SJSA1 (cell line): Measurements from ENCODE around the gene KRT73. TPM values are rescaled to one million over a fixed set of nuclear protein-coding genes. Genes with fewer than 3 reads are reported as not detected.
A peak's percentile ranks its signal among the peaks of the same experiment; 100 is the strongest.

ENCODE experiments used
- DNase-seq, 2 experiments: peaks; one replicate each; pipeline ENCODE4 v3.0.0-alpha.2; 2015 to 2020; ENCODE audit warnings: low spot score in 2 of 2, low read depth in 1 of 2
- H3K27ac ChIP-seq: fragments of 250-450 bp; sonication (Bioruptor Pico); 2 replicates; pipeline ENCODE4 v1.5.1; 2020; ENCODE audit warnings: mild to moderate bottlenecking, moderate library complexity
- H3K27me3 ChIP-seq: fragments of 250-450 bp; sonication (Bioruptor Pico); replicated peaks from 2 replicates; pipeline ENCODE4 v1.5.1; 2020; ENCODE audit warnings: mild to moderate bottlenecking, moderate library complexity
- H3K36me3 ChIP-seq: fragments of 250-450 bp; sonication (Bioruptor Pico); 2 replicates; pipeline ENCODE4 v1.5.1; 2020; ENCODE audit warnings: mild to moderate bottlenecking
- H3K4me1 ChIP-seq: fragments of 250-450 bp; sonication (Bioruptor Pico); replicated peaks from 2 replicates; pipeline ENCODE4 v1.6.1; 2021; ENCODE audit warnings: mild to moderate bottlenecking
- H3K4me3 ChIP-seq: fragments of 250-450 bp; sonication (Bioruptor Pico); 2 replicates; pipeline ENCODE4 v1.5.1; 2020; ENCODE audit warnings: mild to moderate bottlenecking
- H3K9me3 ChIP-seq: fragments of 250-450 bp; sonication (Bioruptor Pico); replicated peaks from 2 replicates; pipeline ENCODE4 v1.5.1; 2020; ENCODE audit warnings: mild to moderate bottlenecking
- total RNA-seq: library from RNA; depleted of rRNA; stranded (reverse); fragments of >200 nt; shearing (Covaris generic); gene quantifications from 2 replicates; pipeline ENCODE4 v1.2.3, GENCODE V29; 2014

The KRT73 gene
- total RNA-seq, 1 experiment from 2014 or later = not detected

- Histone ChIP-seq H3K4me3 (no peak overlapping the region), H3K27me3 (peaks cover 14% of the 10 kb centered on the region), H3K36me3 (no peaks in the 10 kb centered on the region), H3K27ac (no peak overlapping the region), H3K9me3 (no peaks in the 10 kb centered on the region), H3K4me1 (no peaks in the 10 kb centered on the region)
- DNase-seq = peak in 1 of 2 experiments; percentile 13
Observed at GRCh38 chr12:52627395-52628110, 9.2 kb upstream of the KRT73 start.

- no peaks in the 10 kb centered on the region for H3K36me3 ChIP-seq
- peaks cover 20% of the 10 kb centered on the region for H3K27me3 ChIP-seq
- peak in 1 of 2 experiments; percentile 5 for DNase-seq
- H3K4me3 ChIP-seq = no peak overlapping the region
- H3K4me1 ChIP-seq = no peaks in the 10 kb centered on the region
- no peaks in the 10 kb centered on the region for H3K9me3 ChIP-seq
- no peak overlapping the region for H3K27ac ChIP-seq
Observed at GRCh38 chr12:52622349-52622748, 4.0 kb upstream of the KRT73 start.

GRCh38 chr12:52618866-52619265 lies 507 bp upstream of the KRT73 start:
- H3K4me1 ChIP-seq = no peaks in the 10 kb centered on the region
- H3K27me3 ChIP-seq = peaks cover 39% of the 10 kb centered on the region
- no peak overlapping the region for H3K27ac ChIP-seq
- no peak for DNase-seq
- H3K36me3 ChIP-seq = no peaks in the 10 kb centered on the region
- no peak overlapping the region for H3K4me3 ChIP-seq
- no peaks in the 10 kb centered on the region for H3K9me3 ChIP-seq

GRCh38 chr12:52617403-52617785 lies 965 bp downstream of the KRT73 start:
- no peak overlapping the region for H3K27ac ChIP-seq
- no peaks in the 10 kb centered on the region for H3K36me3 ChIP-seq
- no peaks in the 10 kb centered on the region for H3K4me1 ChIP-seq
- H3K4me3 ChIP-seq = no peak overlapping the region
- peaks cover 44% of the 10 kb centered on the region for H3K27me3 ChIP-seq
- DNase-seq = no peak
- H3K9me3 ChIP-seq = no peaks in the 10 kb centered on the region

- Histone ChIP-seq H3K4me1 (no peaks in the 10 kb centered on the region), H3K27me3 (peaks cover 49% of the 10 kb centered on the region), H3K4me3 (no peak overlapping the region), H3K36me3 (no peaks in the 10 kb centered on the region), H3K9me3 (no peaks in the 10 kb centered on the region), H3K27ac (no peak overlapping the region)
- no peak for DNase-seq
Observed at GRCh38 chr12:52616680-52617402, 1.5 kb downstream of the KRT73 start.

- Histone ChIP-seq H3K27ac (no peak overlapping the region), H3K4me1 (no peaks in the 10 kb centered on the region), H3K4me3 (no peak overlapping the region), H3K27me3 (peaks cover 58% of the 10 kb centered on the region), H3K9me3 (no peaks in the 10 kb centered on the region), H3K36me3 (no peaks in the 10 kb centered on the region)
- no peak for DNase-seq
Observed at GRCh38 chr12:52615912-52616311, 2.4 kb downstream of the KRT73 start.

GRCh38 chr12:52615208-52615868 lies 3.0 kb downstream of the KRT73 start:
- Histone ChIP-seq H3K4me3 (no peak overlapping the region), H3K27ac (no peak overlapping the region), H3K4me1 (no peaks in the 10 kb centered on the region), H3K9me3 (no peaks in the 10 kb centered on the region), H3K36me3 (no peaks in the 10 kb centered on the region), H3K27me3 (peaks cover 62% of the 10 kb centered on the region)
- no peak for DNase-seq

GRCh38 chr12:52614381-52615207 lies 3.8 kb downstream of the KRT73 start:
- no peak for DNase-seq

GRCh38 chr12:52613384-52614030 lies 4.9 kb downstream of the KRT73 start:
- DNase-seq = peak in 1 of 2 experiments; percentile 22
- Histone ChIP-seq H3K9me3 (no peaks in the 10 kb centered on the region), H3K4me1 (no peaks in the 10 kb centered on the region), H3K27ac (no peak overlapping the region), H3K4me3 (no peak overlapping the region), H3K36me3 (no peaks in the 10 kb centered on the region), H3K27me3 (peaks cover 64% of the 10 kb centered on the region)

More at GRCh38 chr12:52614381-52615207, 3.8 kb downstream of the KRT73 start:
- Histone ChIP-seq H3K27me3 (peaks cover 61% of the 10 kb centered on the region), H3K4me1 (no peaks in the 10 kb centered on the region), H3K27ac (no peak overlapping the region), H3K4me3 (no peak overlapping the region), H3K9me3 (no peaks in the 10 kb centered on the region), H3K36me3 (no peaks in the 10 kb centered on the region)

GRCh38 chr12:52612431-52613383 lies 5.7 kb downstream of the KRT73 start:
- Histone ChIP-seq H3K27me3 (peaks cover 69% of the 10 kb centered on the region), H3K4me1 (no peaks in the 10 kb centered on the region), H3K27ac (no peak overlapping the region), H3K36me3 (no peaks in the 10 kb centered on the region), H3K4me3 (no peak overlapping the region), H3K9me3 (no peaks in the 10 kb centered on the region)
- DNase-seq = no peak

- peak in 1 of 2 experiments; percentile 13 for DNase-seq
- no peak overlapping the region for H3K27ac ChIP-seq
- no peaks in the 10 kb centered on the region for H3K4me1 ChIP-seq
- no peaks in the 10 kb centered on the region for H3K9me3 ChIP-seq
- no peak overlapping the region for H3K4me3 ChIP-seq
- peaks cover 53% of the 10 kb centered on the region for H3K27me3 ChIP-seq
- H3K36me3 ChIP-seq = no peaks in the 10 kb centered on the region
Observed at GRCh38 chr12:52611080-52611468, 7.3 kb downstream of the KRT73 start.
